Stimulated activated CD8-positive, alpha-beta memory T cell treated with anti-CD3 and anti-CD28 coated beads, Interleukin-2, amount 100 ng/mL, for 48 hours (primary cell): ENCODE results near the gene GPC6.

Experiments used
- DNase-seq, 2 donors: peaks; one replicate each; pipeline ENCODE4 v3.0.0-alpha.2; 2020; ENCODE audit warnings: low read depth in 2 of 2

GPC6 gene

GRCh38 chr13:94112731-94113130 lies 886.1 kb downstream of the GPC6 start:
- DNase-seq, result no peak

GRCh38 chr13:94113245-94113644 lies 886.6 kb downstream of the GPC6 start:
- no peak for DNase-seq

GRCh38 chr13:94114166-94114565 lies 887.6 kb downstream of the GPC6 start:
- DNase-seq, result no peak

- DNase-seq, result no peak
Observed at GRCh38 chr13:94115054-94115453, 888.4 kb downstream of the GPC6 start.

- DNase-seq, result no peak
Observed at GRCh38 chr13:94119360-94119936, 892.8 kb downstream of the GPC6 start.

- DNase-seq, result no peak
Observed at GRCh38 chr13:94120878-94121277, 894.3 kb downstream of the GPC6 start.

GRCh38 chr13:94121686-94122085 lies 895.1 kb downstream of the GPC6 start:
- no peak for DNase-seq

GRCh38 chr13:94122300-94122915 lies 895.8 kb downstream of the GPC6 start:
- no peak for DNase-seq

- no peak for DNase-seq
Observed at GRCh38 chr13:94123557-94123956, 897.0 kb downstream of the GPC6 start.

- DNase-seq, result no peak
Observed at GRCh38 chr13:94128430-94128829, 901.8 kb downstream of the GPC6 start.

GRCh38 chr13:94129490-94129894 lies 902.9 kb downstream of the GPC6 start:
- DNase-seq, result no peak

GRCh38 chr13:94138831-94139230 lies 912.2 kb downstream of the GPC6 start:
- DNase-seq, result no peak

GRCh38 chr13:94139393-94139995 lies 912.9 kb downstream of the GPC6 start:
- DNase-seq, result no peak

- no peak for DNase-seq
Observed at GRCh38 chr13:94140027-94140426, 913.4 kb downstream of the GPC6 start.

GRCh38 chr13:94140511-94140910 lies 913.9 kb downstream of the GPC6 start:
- no peak for DNase-seq

GRCh38 chr13:94143624-94144350 lies 917.2 kb downstream of the GPC6 start:
- DNase-seq, result no peak

- DNase-seq, result no peak
Observed at GRCh38 chr13:94145966-94146365, 919.4 kb downstream of the GPC6 start.

GRCh38 chr13:94153586-94153985 lies 927.0 kb downstream of the GPC6 start:
- no peak for DNase-seq

- no peak for DNase-seq
Observed at GRCh38 chr13:94154367-94154766, 927.8 kb downstream of the GPC6 start.

GRCh38 chr13:94157705-94158218 lies 931.2 kb downstream of the GPC6 start:
- no peak for DNase-seq

- no peak for DNase-seq
Observed at GRCh38 chr13:94160875-94161274, 934.3 kb downstream of the GPC6 start.

GRCh38 chr13:94162289-94162688 lies 935.7 kb downstream of the GPC6 start:
- DNase-seq, result no peak

- DNase-seq, result no peak
Observed at GRCh38 chr13:94163535-94163934, 936.9 kb downstream of the GPC6 start.
